ENCODE measurements around the gene LCMT2.

The LCMT2 gene, protein sequence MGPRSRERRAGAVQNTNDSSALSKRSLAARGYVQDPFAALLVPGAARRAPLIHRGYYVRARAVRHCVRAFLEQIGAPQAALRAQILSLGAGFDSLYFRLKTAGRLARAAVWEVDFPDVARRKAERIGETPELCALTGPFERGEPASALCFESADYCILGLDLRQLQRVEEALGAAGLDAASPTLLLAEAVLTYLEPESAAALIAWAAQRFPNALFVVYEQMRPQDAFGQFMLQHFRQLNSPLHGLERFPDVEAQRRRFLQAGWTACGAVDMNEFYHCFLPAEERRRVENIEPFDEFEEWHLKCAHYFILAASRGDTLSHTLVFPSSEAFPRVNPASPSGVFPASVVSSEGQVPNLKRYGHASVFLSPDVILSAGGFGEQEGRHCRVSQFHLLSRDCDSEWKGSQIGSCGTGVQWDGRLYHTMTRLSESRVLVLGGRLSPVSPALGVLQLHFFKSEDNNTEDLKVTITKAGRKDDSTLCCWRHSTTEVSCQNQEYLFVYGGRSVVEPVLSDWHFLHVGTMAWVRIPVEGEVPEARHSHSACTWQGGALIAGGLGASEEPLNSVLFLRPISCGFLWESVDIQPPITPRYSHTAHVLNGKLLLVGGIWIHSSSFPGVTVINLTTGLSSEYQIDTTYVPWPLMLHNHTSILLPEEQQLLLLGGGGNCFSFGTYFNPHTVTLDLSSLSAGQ

DNA sequence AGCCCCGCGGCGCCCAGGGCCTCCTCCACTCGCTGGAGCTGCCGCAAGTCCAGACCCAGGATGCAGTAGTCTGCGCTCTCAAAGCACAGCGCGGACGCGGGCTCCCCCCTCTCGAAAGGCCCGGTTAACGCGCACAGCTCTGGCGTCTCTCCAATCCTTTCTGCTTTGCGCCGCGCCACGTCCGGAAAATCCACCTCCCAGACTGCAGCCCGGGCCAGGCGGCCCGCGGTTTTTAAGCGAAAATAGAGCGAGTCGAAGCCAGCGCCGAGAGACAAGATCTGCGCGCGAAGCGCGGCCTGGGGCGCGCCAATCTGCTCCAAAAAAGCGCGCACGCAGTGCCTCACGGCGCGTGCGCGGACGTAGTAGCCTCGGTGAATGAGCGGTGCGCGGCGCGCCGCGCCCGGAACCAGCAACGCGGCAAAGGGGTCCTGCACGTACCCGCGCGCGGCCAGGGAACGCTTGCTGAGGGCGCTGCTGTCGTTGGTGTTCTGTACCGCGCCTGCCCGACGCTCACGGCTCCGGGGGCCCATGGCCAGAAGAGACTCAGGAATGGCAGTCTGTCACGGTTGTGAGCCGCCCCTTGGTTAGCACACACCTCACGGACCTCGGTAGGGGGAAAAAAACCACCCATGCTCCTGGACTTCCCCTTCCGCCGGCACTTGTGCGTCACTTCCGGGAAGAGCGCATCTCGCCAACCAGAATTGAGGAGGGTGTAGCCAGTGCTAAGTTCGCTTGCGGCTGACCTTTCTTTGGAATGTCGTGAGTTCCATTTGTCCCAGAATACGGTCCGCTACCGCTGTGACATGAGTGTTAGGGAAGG is at the start of gene LCMT2:
LCMT2 (minus strand) TSS at position 614 of the 820 bp plus-strand sequence; CDS start at position 530, 84 bp downstream.
- H3K27me3 ChIP-seq (ENCODE audit: control insufficient read depth, low read length), result no peaks in the 10 kb centered on the region
- H3K9me3 ChIP-seq (ENCODE audit: control insufficient read depth, insufficient read depth, low read length), result 0 out of 2 replicates have a peak, but pooled peaks cover 3% of the 10 kb centered on the region
- H3K79me2 ChIP-seq (ENCODE audit: control insufficient read depth, low read length), result peaks cover 27% of the 10 kb centered on the region
- peak within 1 kb of the TSS; percentile 62 for H3K27ac ChIP-seq (ENCODE audit: low read depth, low read length)
- no peaks in the 10 kb centered on the region for H4K20me1 ChIP-seq (ENCODE audit: control insufficient read depth, insufficient read depth, low read depth, low read length)
- H3K4me2 ChIP-seq (ENCODE audit: low read length), result peak within 1 kb of the TSS; percentile 50
- H3K4me1 ChIP-seq (ENCODE audit: control insufficient read depth, low read length), result peaks cover 38% of the 10 kb centered on the region
- TF ChIP-seq, protein P1, sequence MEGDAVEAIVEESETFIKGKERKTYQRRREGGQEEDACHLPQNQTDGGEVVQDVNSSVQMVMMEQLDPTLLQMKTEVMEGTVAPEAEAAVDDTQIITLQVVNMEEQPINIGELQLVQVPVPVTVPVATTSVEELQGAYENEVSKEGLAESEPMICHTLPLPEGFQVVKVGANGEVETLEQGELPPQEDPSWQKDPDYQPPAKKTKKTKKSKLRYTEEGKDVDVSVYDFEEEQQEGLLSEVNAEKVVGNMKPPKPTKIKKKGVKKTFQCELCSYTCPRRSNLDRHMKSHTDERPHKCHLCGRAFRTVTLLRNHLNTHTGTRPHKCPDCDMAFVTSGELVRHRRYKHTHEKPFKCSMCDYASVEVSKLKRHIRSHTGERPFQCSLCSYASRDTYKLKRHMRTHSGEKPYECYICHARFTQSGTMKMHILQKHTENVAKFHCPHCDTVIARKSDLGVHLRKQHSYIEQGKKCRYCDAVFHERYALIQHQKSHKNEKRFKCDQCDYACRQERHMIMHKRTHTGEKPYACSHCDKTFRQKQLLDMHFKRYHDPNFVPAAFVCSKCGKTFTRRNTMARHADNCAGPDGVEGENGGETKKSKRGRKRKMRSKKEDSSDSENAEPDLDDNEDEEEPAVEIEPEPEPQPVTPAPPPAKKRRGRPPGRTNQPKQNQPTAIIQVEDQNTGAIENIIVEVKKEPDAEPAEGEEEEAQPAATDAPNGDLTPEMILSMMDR (IDR thresholded peaks at IDR 0.05; ENCODE audit: low read depth, low read length, poor library complexity, severe bottlenecking), result peak; percentile 10
- no peak for TF ChIP-seq EZH2phosphoT487 (IDR thresholded peaks at IDR 0.05; ENCODE audit: borderline replicate concordance, low read length)
- H3F3A ChIP-seq (ENCODE audit: control insufficient read depth, insufficient read depth), result peaks cover under 1% of the 10 kb centered on the region; the same call in 1 of the 2 replicates
- H3K9me2 ChIP-seq (replicated peaks; ENCODE audit: control insufficient read depth, low read length), result no peaks in the 10 kb centered on the region
- H3K36me3 ChIP-seq (ENCODE audit: control insufficient read depth, low read length), result peaks cover 29% of the 10 kb centered on the region
- peak within 1 kb of the TSS; percentile 72 for H3K4me3 ChIP-seq (ENCODE audit: low read length)

DNA sequence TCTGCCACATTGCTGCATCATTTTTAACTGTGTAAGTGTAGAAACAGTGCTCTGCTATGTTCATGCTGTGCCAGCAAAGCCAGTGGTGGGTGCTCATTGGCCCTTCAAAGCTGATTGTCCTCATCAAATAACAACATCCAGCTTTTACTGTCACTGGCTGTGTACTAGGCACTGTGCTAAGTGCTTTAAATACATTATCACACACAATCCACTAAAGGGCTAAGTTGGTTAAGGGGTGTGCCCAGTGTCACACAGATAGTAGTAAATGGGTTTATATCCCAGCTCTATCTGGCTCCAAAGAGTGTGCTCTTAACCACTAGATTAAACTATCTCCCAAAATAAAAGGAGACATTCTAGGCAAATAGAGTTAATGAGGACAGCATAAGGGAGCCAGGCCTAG is 48.2 kb upstream of the LCMT2 start:
- peaks cover 66% of the 10 kb centered on the region for H3K36me3 ChIP-seq (ENCODE audit: control insufficient read depth, low read length)
- peaks cover 13% of the 10 kb centered on the region for H3K4me1 ChIP-seq (ENCODE audit: control insufficient read depth, low read length)
- H3K9me3 ChIP-seq (ENCODE audit: control insufficient read depth, insufficient read depth, low read length), result no peaks in the 10 kb centered on the region
- no peak overlapping the region for H3K27ac ChIP-seq (ENCODE audit: low read depth, low read length)
- no peaks in the 10 kb centered on the region for H4K20me1 ChIP-seq (ENCODE audit: control insufficient read depth, insufficient read depth, low read depth, low read length)
- peaks cover 9% of the 10 kb centered on the region; the same call in 1 of the 2 replicates for H3F3A ChIP-seq (ENCODE audit: control insufficient read depth, insufficient read depth)
- peaks cover 38% of the 10 kb centered on the region for H3K79me2 ChIP-seq (ENCODE audit: control insufficient read depth, low read length)
- no peak for TF ChIP-seq EZH2phosphoT487 (IDR thresholded peaks at IDR 0.05; ENCODE audit: borderline replicate concordance, low read length)
- TF ChIP-seq, protein P1 (IDR thresholded peaks at IDR 0.05; ENCODE audit: low read depth, low read length, poor library complexity, severe bottlenecking), result no peak
- no peak overlapping the region for H3K4me2 ChIP-seq (ENCODE audit: low read length)
- H3K9me2 ChIP-seq (replicated peaks; ENCODE audit: control insufficient read depth, low read length), result no peaks in the 10 kb centered on the region
- no peak overlapping the region for H3K4me3 ChIP-seq (ENCODE audit: low read length)
- no peaks in the 10 kb centered on the region for H3K27me3 ChIP-seq (ENCODE audit: control insufficient read depth, low read length)

DNA sequence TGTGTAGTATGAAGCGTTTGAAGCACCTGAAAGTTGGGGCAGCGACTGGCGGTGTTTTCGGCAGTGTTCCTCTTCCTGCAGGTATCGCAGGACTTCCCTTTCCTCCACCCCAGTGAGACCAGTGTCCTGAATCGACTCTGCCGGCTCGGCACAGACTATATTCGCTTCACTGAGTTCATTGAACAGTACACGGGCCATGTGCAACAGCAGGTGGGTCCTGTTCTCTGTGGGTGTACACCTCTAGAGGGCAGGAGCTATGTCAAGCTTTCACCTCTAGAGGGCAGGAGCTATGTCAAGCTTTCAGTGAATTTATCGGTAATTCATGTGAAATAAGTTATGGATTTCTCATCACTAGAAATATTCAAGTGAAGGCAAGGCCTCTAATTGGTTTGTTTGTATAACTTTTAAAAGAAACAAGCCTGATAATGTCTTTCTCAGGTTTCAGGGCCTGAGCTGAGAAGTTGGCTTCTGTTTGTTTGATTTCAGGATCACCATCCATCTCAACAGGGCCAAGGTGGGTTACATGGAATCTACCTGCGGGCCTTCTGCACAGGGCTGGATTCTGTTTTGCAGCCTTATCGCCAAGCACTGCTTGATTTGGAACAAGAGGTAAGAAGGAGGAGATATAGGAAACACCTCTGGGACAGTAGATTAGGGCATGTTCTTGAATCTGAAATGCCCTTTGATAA is 45.8 kb upstream of the LCMT2 start:
- TF ChIP-seq EZH2phosphoT487 (IDR thresholded peaks at IDR 0.05; ENCODE audit: borderline replicate concordance, low read length), result no peak
- TF ChIP-seq, protein P1 (IDR thresholded peaks at IDR 0.05; ENCODE audit: low read depth, low read length, poor library complexity, severe bottlenecking), result peak; percentile 98

More for the DNA sequence above, 45.8 kb upstream of the LCMT2 start:
- peak overlapping the region; percentile 31 for H3K27ac ChIP-seq (ENCODE audit: low read depth, low read length)
- H3K27me3 ChIP-seq (ENCODE audit: control insufficient read depth, low read length), result no peaks in the 10 kb centered on the region
- no peaks in the 10 kb centered on the region for H3K9me3 ChIP-seq (ENCODE audit: control insufficient read depth, insufficient read depth, low read length)
- no peaks in the 10 kb centered on the region for H3K9me2 ChIP-seq (replicated peaks; ENCODE audit: control insufficient read depth, low read length)
- H3K4me3 ChIP-seq (ENCODE audit: low read length), result peak overlapping the region; percentile 52
- peaks cover 60% of the 10 kb centered on the region for H3K79me2 ChIP-seq (ENCODE audit: control insufficient read depth, low read length)
- peaks cover 57% of the 10 kb centered on the region for H3K36me3 ChIP-seq (ENCODE audit: control insufficient read depth, low read length)
- H4K20me1 ChIP-seq (ENCODE audit: control insufficient read depth, insufficient read depth, low read depth, low read length), result peaks cover 4% of the 10 kb centered on the region; the same call in 1 of the 2 replicates
- H3K4me1 ChIP-seq (ENCODE audit: control insufficient read depth, low read length), result peaks cover 27% of the 10 kb centered on the region
- peaks cover 9% of the 10 kb centered on the region; the same call in 1 of the 2 replicates for H3F3A ChIP-seq (ENCODE audit: control insufficient read depth, insufficient read depth)
- H3K4me2 ChIP-seq (ENCODE audit: low read length), result peak overlapping the region; percentile 68
